GM12878 (cell line): Measurements from ENCODE around the gene ZNF451. TPM values are rescaled to one million over a fixed set of nuclear protein-coding genes. Genes with fewer than 3 reads are reported as not detected.

ENCODE experiments used
- ATAC-seq: fragments of 200-7000 bp; cut with Tn5 transposase; 3 replicates; pipeline ENCODE4 v1.9.1; 2020; ENCODE audit warnings: mild to moderate bottlenecking, moderate library complexity
- BruUV-seq: library from RNA; stranded (reverse); fragments of 400-500 nt; replicated peaks from 2 replicates; lab custom pipeline; 2021; lab: Mats Ljungman, UMichigan
- CTCF ChIA-PET: fragments of 300-600 bp; sonication (Branson Sonifier 250); formaldehyde crosslinking; extraction: SDS; loops from one replicate; lab custom pipeline; 2021; ENCODE audit warnings: inconsistent platforms; lab: Yijun Ruan, JAX
- POLR2A ChIA-PET: fragments of 350-600 bp; formaldehyde crosslinking; extraction: SDS; loops from one replicate; lab custom pipeline; 2021; ENCODE audit warnings: inconsistent platforms; lab: Charles Lee
- RAD21 ChIA-PET: fragments of 300-600 bp; sonication (Branson Sonifier 250); formaldehyde crosslinking; loops from one replicate; lab custom pipeline; 2023; ENCODE audit warnings: antibody characterized with exemption; ENCODE audit not compliant: unreplicated experiment; lab: Charles Lee
- SMC1A ChIA-PET: fragments of 300-600 bp; sonication (Branson Sonifier 250); formaldehyde crosslinking; loops from one replicate; lab custom pipeline; 2023; ENCODE audit not compliant: unreplicated experiment, uncharacterized antibody; lab: Charles Lee
- DNase-seq: peaks from one replicate; pipeline ENCODE4 v3.0.0-alpha.2; 2011; ENCODE audit warnings: low read depth, low spot score
- FAIRE-seq: peaks from 3 replicates; lab custom pipeline; 2011; peaks lifted over from hg19 to GRCh38; lab: Jason Lieb, UNC
- H2AFZ ChIP-seq: 2 replicates; pipeline ENCODE4 v1.6.0; 2011; ENCODE audit warnings: low read depth, low read length, control low read depth; ENCODE audit not compliant: control insufficient read depth
- H3K27ac ChIP-seq: 2 replicates; pipeline ENCODE4 v1.5.1; 2011; ENCODE audit warnings: control low read depth; ENCODE audit not compliant: control insufficient read depth, insufficient read depth
- H3K27me3 ChIP-seq, 2 experiments: replicated peaks in 1 of 2; 2 replicates each; pipeline versions ENCODE4 v1.6.0 to v1.6.1; 2011; ENCODE audit warnings: low read length in 1 of 2; ENCODE audit not compliant: control insufficient read depth in 2 of 2, insufficient read depth in 2 of 2
- H3K36me3 ChIP-seq, 2 experiments: 2 replicates each; pipeline ENCODE4 v1.5.1; 2011; ENCODE audit warnings: low read length in 1 of 2; ENCODE audit not compliant: control insufficient read depth in 2 of 2, insufficient read depth in 2 of 2
- H3K4me1 ChIP-seq: 2 replicates; pipeline ENCODE4 v1.6.1; 2011; ENCODE audit warnings: mild to moderate bottlenecking, low read length, moderate library complexity, mixed read lengths; ENCODE audit not compliant: control insufficient read depth, insufficient read depth
- H3K4me2 ChIP-seq: 2 replicates; pipeline ENCODE4 v1.6.0; 2011; ENCODE audit warnings: control low read depth; ENCODE audit not compliant: control insufficient read depth, insufficient read depth
- H3K4me3 ChIP-seq: fragments of 200-600 bp; sonication (generic); 2 replicates; pipeline ENCODE4 v1.5.1; 2016
- H3K79me2 ChIP-seq: 2 replicates; pipeline ENCODE4 v1.6.0; 2011; ENCODE audit warnings: low read length; ENCODE audit not compliant: control insufficient read depth, insufficient read depth
- H3K9ac ChIP-seq: 2 replicates; pipeline ENCODE4 v1.8.0; 2011; ENCODE audit warnings: low read length, control low read depth, mixed read lengths; ENCODE audit not compliant: control insufficient read depth, insufficient read depth
- H3K9me3 ChIP-seq: replicated peaks from 3 replicates; pipeline ENCODE4 v1.5.1; 2011; ENCODE audit warnings: mild to moderate bottlenecking, low read length; ENCODE audit not compliant: control insufficient read depth, insufficient read depth
- H4K20me1 ChIP-seq: 2 replicates; pipeline ENCODE4 v1.6.0; 2011; ENCODE audit not compliant: control insufficient read depth, insufficient read depth
- BCL11A ChIP-seq: IDR thresholded peaks from 2 replicates; pipeline ENCODE4 v1.6.1; 2011; ENCODE audit warnings: low read depth, low read length
- EZH2 ChIP-seq: IDR thresholded peaks from 2 replicates; pipeline ENCODE4 v1.6.1; 2012; ENCODE audit warnings: low read depth, mild to moderate bottlenecking, control low read depth, inconsistent platforms, low read length, borderline replicate concordance; ENCODE audit not compliant: control insufficient read depth
- FOXK2 ChIP-seq: fragments of 450-650 bp; IDR thresholded peaks from 2 replicates; pipeline ENCODE4 v1.6.1; 2017; ENCODE audit warnings: mild to moderate bottlenecking, moderate library complexity
- KDM1A ChIP-seq: fragments of 200-600 bp; sonication (generic); IDR thresholded peaks from 2 replicates; pipeline ENCODE4 v1.6.1; 2016; ENCODE audit warnings: borderline replicate concordance
- KLF5 ChIP-seq: fragments of 450-650 bp; IDR thresholded peaks from 2 replicates; pipeline ENCODE4 v1.6.1; 2014; ENCODE audit warnings: mild to moderate bottlenecking; ENCODE audit not compliant: partially characterized antibody
- LARP7 ChIP-seq: fragments of 450-650 bp; IDR thresholded peaks from 2 replicates; pipeline ENCODE4 v1.6.1; 2017; ENCODE audit warnings: mild to moderate bottlenecking
- NR2C1 ChIP-seq: fragments of 450-650 bp; IDR thresholded peaks from 2 replicates; pipeline ENCODE4 v1.6.1; 2017; ENCODE audit warnings: antibody characterized with exemption, mild to moderate bottlenecking, moderate library complexity
- POU2F2 ChIP-seq: IDR thresholded peaks from 3 replicates; pipeline ENCODE4 v1.6.1; 2011; ENCODE audit warnings: low read depth, mild to moderate bottlenecking, low read length, borderline replicate concordance
- SIN3A ChIP-seq: IDR thresholded peaks from 2 replicates; pipeline ENCODE4 v1.6.1; 2012; ENCODE audit warnings: low read depth, low read length, improper control_type of control experiment
- TCF3 ChIP-seq: IDR thresholded peaks from 2 replicates; pipeline ENCODE4 v1.6.1; 2012; ENCODE audit warnings: low read depth, mild to moderate bottlenecking, low read length, borderline replicate concordance; ENCODE audit not compliant: insufficient read depth
- ZBED1 ChIP-seq: IDR thresholded peaks from 2 replicates; pipeline ENCODE4 v1.6.1; 2016; ENCODE audit warnings: borderline replicate concordance
- ZNF24 ChIP-seq: fragments of 450-650 bp; IDR thresholded peaks from 2 replicates; pipeline ENCODE4 v1.6.1; 2017; ENCODE audit warnings: antibody characterized with exemption, mild to moderate bottlenecking
- ZSCAN29 ChIP-seq: fragments of 450-650 bp; IDR thresholded peaks from 2 replicates; pipeline ENCODE4 v1.6.1; 2017; ENCODE audit warnings: mild to moderate bottlenecking, moderate library complexity
- WGBS: methylation state at CpG from one replicate; pipeline ENCODE4 v1.1.6; 2016; ENCODE audit warnings: low lambda C conversion rate; ENCODE audit not compliant: insufficient replicate concordance, insufficient coverage; ENCODE audit errors: missing lambda C conversion rate; 5-methylcytosine and 5-hydroxymethylcytosine counted together
- in situ Hi-C: fragments of 300-500 bp; cut with MboI; formaldehyde crosslinking; loops from 9 replicates; pipeline ENCODE4 v1.14.3; 2018; ENCODE audit warnings: mixed read lengths
- intact Hi-C: fragments of 100-400 bp; cut with micrococcal nuclease; formaldehyde crosslinking; loops from one replicate; pipeline ENCODE4 v1.14.2; 2022; ENCODE audit not compliant: unreplicated experiment
- polyA plus RNA-seq, 11 experiments: library from polyadenylated mRNA; depleted of rRNA in 4 of 11; unstranded in 6 of 11; stranded (reverse) in 5 of 11; fragments of >200 nt; fragmentation: Nextera tagmentation in 4 of 11; fragmentation: Illumina TruSeq in 1 of 11; extraction: Ambion mirVana in 4 of 11; extraction: Trizol in 1 of 11; gene quantifications; 1 replicate in 1 of 11; 2 replicates in 10 of 11; pipeline versions ENCODE4 v1.2.1 to v1.2.3, GENCODE V29; 2011 to 2016; ENCODE audit warnings: inconsistent platforms in 2 of 11, missing spikeins in 2 of 11, low read depth in 1 of 11
- total RNA-seq, 4 experiments: library from RNA; depleted of rRNA in 3 of 4; stranded (reverse); fragments of >200 nt in 3 of 4; fragmentation: Illumina TruSeq in 1 of 4; extraction: Trizol in 1 of 4; gene quantifications; 2 replicates each; pipeline versions ENCODE4 v1.2.1 to v1.2.3, GENCODE V29; 2013 to 2021
- TF ChIP-seq, protein P1 (sequence below): fragments of 450-650 bp; IDR thresholded peaks from 2 replicates; pipeline ENCODE4 v1.6.1; 2018; ENCODE audit warnings: mild to moderate bottlenecking, low read depth, moderate library complexity; ENCODE audit not compliant: partially characterized antibody
- TF ChIP-seq, protein P2 (sequence below): fragments of 450-650 bp; IDR thresholded peaks from 2 replicates; pipeline ENCODE4 v1.6.1; 2017; ENCODE audit warnings: mild to moderate bottlenecking, low read depth, inconsistent platforms; ENCODE audit not compliant: poor library complexity, severe bottlenecking
- TF ChIP-seq, protein P3 (sequence below): IDR thresholded peaks from 2 replicates; pipeline ENCODE4 v1.6.1; 2011; ENCODE audit warnings: low read depth, mild to moderate bottlenecking, low read length, moderate library complexity, borderline replicate concordance; ENCODE audit errors: extremely low read depth

Gene ZNF451
- total and polyA plus RNA-seq, 10 of the 15 experiments (the other 5 are each of a cell fraction or from before 2014, with no cell fraction given): 6.5 to 44.4 (median 23.8) TPM

DNA sequence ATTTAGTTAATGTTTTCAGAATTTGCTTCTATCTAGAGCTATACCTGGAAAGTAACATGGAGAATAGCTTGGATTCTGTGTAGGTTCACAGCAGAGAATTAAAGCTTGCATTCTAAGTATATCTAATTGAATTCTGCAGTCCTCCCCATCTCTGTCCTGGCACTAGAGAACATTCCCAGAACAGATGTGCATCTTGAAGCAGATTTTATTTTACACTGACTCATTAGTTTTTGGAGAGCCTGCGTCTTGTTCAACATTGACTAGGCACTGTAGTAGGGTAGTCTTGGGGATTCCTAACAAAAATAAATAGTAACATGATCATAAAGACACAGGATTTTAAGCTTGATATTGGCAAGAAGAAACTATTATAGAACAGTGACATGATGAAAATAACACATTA, 45.9 kb downstream of the ZNF451 start:
- in situ Hi-C loops: no loop called here

More for the DNA sequence above, 45.9 kb downstream of the ZNF451 start:
- H2AFZ ChIP-seq: no peak overlapping the region
- intact Hi-C loops: no loop called here
- H3K4me2 ChIP-seq: no peak overlapping the region
- SMC1A ChIA-PET: interaction anchor here (0.7 to 3.6 kb wide), 3 partner anchors 11 to 35 kb away, joined by 3 to 16 read pairs (median 5); no protein-coding TSS in a partner anchor
- H3K27me3 ChIP-seq: no peaks in the 10 kb centered on the region
- BruUV-seq: no TSS peak
- TF ChIP-seq, protein P1, sequence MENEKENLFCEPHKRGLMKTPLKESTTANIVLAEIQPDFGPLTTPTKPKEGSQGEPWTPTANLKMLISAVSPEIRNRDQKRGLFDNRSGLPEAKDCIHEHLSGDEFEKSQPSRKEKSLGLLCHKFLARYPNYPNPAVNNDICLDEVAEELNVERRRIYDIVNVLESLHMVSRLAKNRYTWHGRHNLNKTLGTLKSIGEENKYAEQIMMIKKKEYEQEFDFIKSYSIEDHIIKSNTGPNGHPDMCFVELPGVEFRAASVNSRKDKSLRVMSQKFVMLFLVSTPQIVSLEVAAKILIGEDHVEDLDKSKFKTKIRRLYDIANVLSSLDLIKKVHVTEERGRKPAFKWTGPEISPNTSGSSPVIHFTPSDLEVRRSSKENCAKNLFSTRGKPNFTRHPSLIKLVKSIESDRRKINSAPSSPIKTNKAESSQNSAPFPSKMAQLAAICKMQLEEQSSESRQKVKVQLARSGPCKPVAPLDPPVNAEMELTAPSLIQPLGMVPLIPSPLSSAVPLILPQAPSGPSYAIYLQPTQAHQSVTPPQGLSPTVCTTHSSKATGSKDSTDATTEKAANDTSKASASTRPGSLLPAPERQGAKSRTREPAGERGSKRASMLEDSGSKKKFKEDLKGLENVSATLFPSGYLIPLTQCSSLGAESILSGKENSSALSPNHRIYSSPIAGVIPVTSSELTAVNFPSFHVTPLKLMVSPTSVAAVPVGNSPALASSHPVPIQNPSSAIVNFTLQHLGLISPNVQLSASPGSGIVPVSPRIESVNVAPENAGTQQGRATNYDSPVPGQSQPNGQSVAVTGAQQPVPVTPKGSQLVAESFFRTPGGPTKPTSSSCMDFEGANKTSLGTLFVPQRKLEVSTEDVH: no peak
- no peak for TF ChIP-seq ZBED1
- no peak for TF ChIP-seq NR2C1
- TF ChIP-seq LARP7: no peak
- no peak for TF ChIP-seq ZNF24
- TF ChIP-seq POU2F2: no peak
- TF ChIP-seq EZH2: no peak
- TF ChIP-seq, protein P2, sequence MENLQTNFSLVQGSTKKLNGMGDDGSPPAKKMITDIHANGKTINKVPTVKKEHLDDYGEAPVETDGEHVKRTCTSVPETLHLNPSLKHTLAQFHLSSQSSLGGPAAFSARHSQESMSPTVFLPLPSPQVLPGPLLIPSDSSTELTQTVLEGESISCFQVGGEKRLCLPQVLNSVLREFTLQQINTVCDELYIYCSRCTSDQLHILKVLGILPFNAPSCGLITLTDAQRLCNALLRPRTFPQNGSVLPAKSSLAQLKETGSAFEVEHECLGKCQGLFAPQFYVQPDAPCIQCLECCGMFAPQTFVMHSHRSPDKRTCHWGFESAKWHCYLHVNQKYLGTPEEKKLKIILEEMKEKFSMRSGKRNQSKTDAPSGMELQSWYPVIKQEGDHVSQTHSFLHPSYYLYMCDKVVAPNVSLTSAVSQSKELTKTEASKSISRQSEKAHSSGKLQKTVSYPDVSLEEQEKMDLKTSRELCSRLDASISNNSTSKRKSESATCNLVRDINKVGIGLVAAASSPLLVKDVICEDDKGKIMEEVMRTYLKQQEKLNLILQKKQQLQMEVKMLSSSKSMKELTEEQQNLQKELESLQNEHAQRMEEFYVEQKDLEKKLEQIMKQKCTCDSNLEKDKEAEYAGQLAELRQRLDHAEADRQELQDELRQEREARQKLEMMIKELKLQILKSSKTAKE: no peak
- no peak for TF ChIP-seq KDM1A
- no peak for TF ChIP-seq KLF5
- no peak for TF ChIP-seq FOXK2
- no peak for TF ChIP-seq BCL11A
- TF ChIP-seq SIN3A: no peak
- TF ChIP-seq, protein P3, sequence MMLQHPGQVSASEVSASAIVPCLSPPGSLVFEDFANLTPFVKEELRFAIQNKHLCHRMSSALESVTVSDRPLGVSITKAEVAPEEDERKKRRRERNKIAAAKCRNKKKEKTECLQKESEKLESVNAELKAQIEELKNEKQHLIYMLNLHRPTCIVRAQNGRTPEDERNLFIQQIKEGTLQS: no peak
- no peak for TF ChIP-seq TCF3
- no peak for TF ChIP-seq ZSCAN29
- TF ChIP-seq, all 136 proteins: peak for 0
- H3K4me1 ChIP-seq: no peaks in the 10 kb centered on the region
- ChIA-PET CTCF (no interaction called here), POLR2A (no interaction called here), RAD21 (no interaction called here)
- no peak for FAIRE-seq
- peaks cover 0 to 5% of the 10 kb centered on the region in 2 experiments; a peak in 1 of 4 replicates for H3K36me3 ChIP-seq
- H3K9me3 ChIP-seq: no peaks in the 10 kb centered on the region
- no peak for ATAC-seq
- no peak overlapping the region for H3K27ac ChIP-seq
- no peaks in the 10 kb centered on the region for H4K20me1 ChIP-seq
- no peak for DNase-seq
- no peak overlapping the region for H3K4me3 ChIP-seq
- 95% methylated on average over 1 of the region's 1 CpG for WGBS
- H3K79me2 ChIP-seq: no peaks in the 10 kb centered on the region
- no peak overlapping the region for H3K9ac ChIP-seq
